ENCODE measurements around the gene CNTN4. TPM values are rescaled to one million over a fixed set of nuclear protein-coding genes. Genes with fewer than 3 reads are reported as not detected.

CNTN4 gene
- total RNA-seq, 4 donors from 2014 or later = 33.6 to 112 (median 53.1) TPM

DNA sequence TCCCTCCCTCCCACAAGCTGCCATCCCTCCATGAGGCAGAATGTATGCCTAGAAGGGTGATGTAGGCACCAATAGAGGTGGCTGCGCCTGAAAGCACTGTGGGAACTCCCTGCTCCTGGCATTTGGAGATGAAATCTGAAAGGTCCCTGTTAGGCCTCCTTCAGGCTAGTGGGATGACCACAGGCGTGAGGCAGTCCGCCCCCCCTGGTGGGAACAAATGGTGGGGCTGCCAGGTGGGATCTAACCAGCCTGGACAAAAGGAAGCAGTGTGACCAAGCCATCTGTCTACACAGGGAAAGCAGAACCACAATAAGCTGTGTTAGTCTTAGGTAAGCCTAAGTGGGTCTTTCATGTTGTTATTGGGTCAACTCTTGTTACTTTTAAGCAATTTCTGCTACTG lies 986.2 kb downstream of the CNTN4 start:
- 93 to 97% methylated on average over 3 of the region's 3 CpGs for WGBS, 2 donors
- H3K9me3 ChIP-seq = no peaks in the 10 kb centered on the region
- H3K4me1 ChIP-seq = no peaks in the 10 kb centered on the region
- intact Hi-C loops (cut with DNase I) = no loop called here
- no peak overlapping the region for H3K4me3 ChIP-seq (replicated peaks in 1 of 3)
- H3K27ac ChIP-seq = no peak overlapping the region
- no peaks in the 10 kb centered on the region for H3K36me3 ChIP-seq
- no peak for DNase-seq
- TF ChIP-seq CTCF (IDR thresholded peaks at IDR 0.05) = no peak
- TF ChIP-seq POLR2A (IDR thresholded peaks at IDR 0.05) = no peak
- H3K27me3 ChIP-seq = no peaks in the 10 kb centered on the region

- H3K36me3 ChIP-seq = no peaks in the 10 kb centered on the region
- no peak overlapping the region for H3K27ac ChIP-seq
- H3K27me3 ChIP-seq = no peaks in the 10 kb centered on the region
- no peak for DNase-seq
- no peak overlapping the region for H3K4me3 ChIP-seq (replicated peaks in 1 of 3)
- intact Hi-C loops (cut with DNase I) = no loop called here
- TF ChIP-seq CTCF (IDR thresholded peaks at IDR 0.05) (no peak), POLR2A (IDR thresholded peaks at IDR 0.05) (no peak)
- 86 to 88% methylated on average over 6 of the region's 6 CpGs for WGBS, 2 donors
- H3K4me1 ChIP-seq = no peaks in the 10 kb centered on the region
- no peaks in the 10 kb centered on the region for H3K9me3 ChIP-seq
Measured at GRCh38 chr3:3085782-3086181, 987.1 kb downstream of the CNTN4 start.

GRCh38 chr3:3086239-3086638 lies 987.6 kb downstream of the CNTN4 start:
- no peaks in the 10 kb centered on the region for H3K4me1 ChIP-seq
- 78 to 87% methylated on average over 6 of the region's 6 CpGs for WGBS, 2 donors
- DNase-seq = no peak
- no peaks in the 10 kb centered on the region for H3K9me3 ChIP-seq
- no peaks in the 10 kb centered on the region for H3K36me3 ChIP-seq
- intact Hi-C loops (cut with DNase I) = no loop called here
- TF ChIP-seq CTCF (IDR thresholded peaks at IDR 0.05) = no peak
- no peak overlapping the region for H3K4me3 ChIP-seq (replicated peaks in 1 of 3)
- no peak overlapping the region for H3K27ac ChIP-seq
- no peaks in the 10 kb centered on the region for H3K27me3 ChIP-seq

- H3K9me3 ChIP-seq = no peaks in the 10 kb centered on the region
- H3K36me3 ChIP-seq = no peaks in the 10 kb centered on the region
- no peak for TF ChIP-seq POLR2A (IDR thresholded peaks at IDR 0.05)
- intact Hi-C loops (cut with DNase I) = no loop called here
- no peak for DNase-seq
- peaks cover 0 to under 1% of the 10 kb centered on the region in 2 donors for H3K4me1 ChIP-seq
- no peaks in the 10 kb centered on the region for H3K27me3 ChIP-seq
- no peak overlapping the region for H3K4me3 ChIP-seq (replicated peaks in 1 of 3)
- H3K27ac ChIP-seq = no peak overlapping the region
Measured at GRCh38 chr3:3087279-3087678, 988.6 kb downstream of the CNTN4 start.

DNA sequence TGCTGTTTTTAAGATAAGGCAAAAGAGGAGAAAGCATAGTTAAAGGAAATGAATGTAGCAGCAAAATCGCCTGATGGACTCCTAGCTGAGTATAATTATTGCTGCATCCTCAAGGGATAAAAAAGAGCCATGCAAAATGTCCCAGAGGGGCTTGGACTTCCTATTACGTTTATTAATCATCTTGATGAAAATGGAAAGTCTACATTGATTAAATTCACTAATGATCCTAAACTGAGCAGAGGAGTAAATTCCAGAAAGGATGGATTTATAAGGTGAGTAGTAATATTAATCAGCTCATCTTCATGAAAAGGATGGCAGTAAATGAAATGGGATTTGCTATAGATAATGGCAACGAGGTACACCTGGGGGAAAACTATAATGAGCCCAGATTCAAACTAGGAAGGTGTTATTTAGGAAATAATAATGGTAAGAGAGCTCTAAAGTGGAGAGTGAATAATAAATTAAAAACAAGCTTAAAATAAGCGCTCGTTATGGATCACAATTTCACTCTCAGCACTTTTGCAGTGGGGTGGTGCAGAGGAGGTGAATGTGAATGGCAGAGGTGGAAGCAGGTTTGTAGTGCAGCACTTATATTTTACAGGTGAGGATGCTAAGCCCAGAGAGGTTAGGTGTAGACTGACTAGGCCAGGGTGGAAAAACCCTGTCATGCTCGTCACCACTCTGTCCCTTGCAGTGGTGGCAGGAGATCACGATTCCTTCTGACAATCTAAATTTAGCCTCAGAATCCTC lies 989.2 kb downstream of the CNTN4 start:
- H3K27me3 ChIP-seq = no peaks in the 10 kb centered on the region
- H3K4me1 ChIP-seq = peaks cover 0 to 6% of the 10 kb centered on the region in 2 donors
- H3K27ac ChIP-seq = no peak overlapping the region
- no peak for DNase-seq
- no peak overlapping the region for H3K4me3 ChIP-seq (replicated peaks in 1 of 3)
- H3K36me3 ChIP-seq = no peaks in the 10 kb centered on the region
- H3K9me3 ChIP-seq = no peaks in the 10 kb centered on the region
- intact Hi-C loops (cut with DNase I) = no loop called here
- TF ChIP-seq POLR2A (IDR thresholded peaks at IDR 0.05) = no peak
- no peak for TF ChIP-seq CTCF (IDR thresholded peaks at IDR 0.05)
- 75 to 78% methylated on average over 7 of the region's 7 CpGs for WGBS, 2 donors
